GM10266 (cell line): ENCODE data around the gene CACNA1D.

Source experiments
- DNase-seq: peaks from one replicate; pipeline ENCODE4 v3.0.0; 2012; ENCODE audit errors: extremely low spot score
- TF ChIP-seq, protein P1 (sequence below): IDR thresholded peaks from 2 replicates; pipeline ENCODE4 v1.5.1; 2012; ENCODE audit warnings: mild to moderate bottlenecking, low read depth; ENCODE audit not compliant: control insufficient read depth, insufficient read depth; ENCODE audit errors: missing control alignments

CACNA1D gene

DNA sequence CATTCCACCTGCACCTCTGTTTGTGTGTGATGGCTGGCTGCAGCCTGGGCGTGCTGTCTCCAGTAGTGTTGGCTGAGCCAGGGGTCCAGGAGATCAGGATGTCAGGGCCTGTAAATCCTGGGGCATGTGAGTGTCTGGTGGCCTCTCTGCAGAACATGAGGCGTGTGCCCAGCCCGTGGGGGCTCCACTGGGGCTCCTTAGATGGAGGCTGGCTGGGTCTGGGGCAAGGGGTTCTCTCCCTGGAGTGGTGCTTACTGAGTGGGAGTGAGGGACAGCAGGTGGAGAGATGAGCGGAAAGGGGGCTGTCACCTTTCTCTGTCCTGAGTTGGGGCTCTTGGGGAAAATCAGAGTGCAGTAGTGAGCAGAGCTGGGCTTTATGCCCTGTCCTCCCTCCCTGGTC lies 199.6 kb downstream of the CACNA1D start:
- no peak for DNase-seq
- TF ChIP-seq, protein P1, sequence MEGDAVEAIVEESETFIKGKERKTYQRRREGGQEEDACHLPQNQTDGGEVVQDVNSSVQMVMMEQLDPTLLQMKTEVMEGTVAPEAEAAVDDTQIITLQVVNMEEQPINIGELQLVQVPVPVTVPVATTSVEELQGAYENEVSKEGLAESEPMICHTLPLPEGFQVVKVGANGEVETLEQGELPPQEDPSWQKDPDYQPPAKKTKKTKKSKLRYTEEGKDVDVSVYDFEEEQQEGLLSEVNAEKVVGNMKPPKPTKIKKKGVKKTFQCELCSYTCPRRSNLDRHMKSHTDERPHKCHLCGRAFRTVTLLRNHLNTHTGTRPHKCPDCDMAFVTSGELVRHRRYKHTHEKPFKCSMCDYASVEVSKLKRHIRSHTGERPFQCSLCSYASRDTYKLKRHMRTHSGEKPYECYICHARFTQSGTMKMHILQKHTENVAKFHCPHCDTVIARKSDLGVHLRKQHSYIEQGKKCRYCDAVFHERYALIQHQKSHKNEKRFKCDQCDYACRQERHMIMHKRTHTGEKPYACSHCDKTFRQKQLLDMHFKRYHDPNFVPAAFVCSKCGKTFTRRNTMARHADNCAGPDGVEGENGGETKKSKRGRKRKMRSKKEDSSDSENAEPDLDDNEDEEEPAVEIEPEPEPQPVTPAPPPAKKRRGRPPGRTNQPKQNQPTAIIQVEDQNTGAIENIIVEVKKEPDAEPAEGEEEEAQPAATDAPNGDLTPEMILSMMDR, result no peak

DNA sequence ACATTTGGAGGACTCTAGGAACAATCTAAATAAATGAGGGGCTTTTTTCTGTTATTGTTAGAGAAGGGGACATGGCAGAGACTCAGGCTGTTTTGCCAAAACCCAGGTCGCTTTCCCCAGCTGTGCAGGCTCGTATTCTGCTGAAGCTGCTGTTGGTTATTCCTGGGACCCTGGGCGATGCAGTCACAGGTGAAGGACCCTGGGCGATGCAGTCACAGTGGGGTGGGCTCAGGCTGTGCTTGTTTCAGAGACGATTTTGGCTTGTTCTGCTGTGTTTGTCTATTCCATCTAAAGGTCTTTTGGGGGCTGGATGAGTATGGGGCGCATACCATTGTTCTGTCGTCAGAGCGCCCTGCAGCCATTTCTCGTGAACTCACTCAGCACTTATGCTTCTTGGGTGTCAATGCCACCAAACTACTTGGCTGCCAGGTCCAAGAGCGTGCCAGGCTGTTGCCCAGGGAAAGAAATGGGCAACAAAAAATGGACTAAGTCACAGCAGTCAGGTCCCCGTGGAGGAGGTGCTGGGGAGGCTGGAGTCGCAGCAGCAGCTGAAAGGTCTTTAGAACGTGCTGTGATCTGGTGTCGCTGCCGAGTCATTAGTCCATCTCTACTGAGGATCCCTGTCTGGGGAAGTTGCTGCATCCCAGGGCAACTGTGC lies 200.4 kb downstream of the CACNA1D start:
- TF ChIP-seq, protein P1, result no peak
- DNase-seq, result no peak

DNA sequence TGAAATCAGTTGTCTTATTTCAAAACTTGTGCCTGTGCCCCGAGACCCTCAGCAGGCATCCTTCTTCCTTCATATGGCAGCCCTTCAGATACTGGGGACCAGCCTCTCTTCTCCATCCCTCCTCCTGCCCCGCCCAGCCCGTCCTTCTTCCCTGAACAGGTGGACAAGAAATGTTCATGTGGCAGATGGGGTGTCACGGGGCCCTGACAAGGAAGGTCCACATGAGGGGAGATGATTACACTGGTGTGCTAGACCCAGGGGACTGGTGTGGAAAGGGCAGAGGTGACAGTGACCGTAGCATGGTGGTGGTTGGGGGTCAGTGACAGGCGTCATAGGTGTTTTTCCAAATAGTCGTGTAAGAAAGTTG lies 200.9 kb downstream of the CACNA1D start:
- TF ChIP-seq, protein P1, result no peak
- no peak for DNase-seq

DNA sequence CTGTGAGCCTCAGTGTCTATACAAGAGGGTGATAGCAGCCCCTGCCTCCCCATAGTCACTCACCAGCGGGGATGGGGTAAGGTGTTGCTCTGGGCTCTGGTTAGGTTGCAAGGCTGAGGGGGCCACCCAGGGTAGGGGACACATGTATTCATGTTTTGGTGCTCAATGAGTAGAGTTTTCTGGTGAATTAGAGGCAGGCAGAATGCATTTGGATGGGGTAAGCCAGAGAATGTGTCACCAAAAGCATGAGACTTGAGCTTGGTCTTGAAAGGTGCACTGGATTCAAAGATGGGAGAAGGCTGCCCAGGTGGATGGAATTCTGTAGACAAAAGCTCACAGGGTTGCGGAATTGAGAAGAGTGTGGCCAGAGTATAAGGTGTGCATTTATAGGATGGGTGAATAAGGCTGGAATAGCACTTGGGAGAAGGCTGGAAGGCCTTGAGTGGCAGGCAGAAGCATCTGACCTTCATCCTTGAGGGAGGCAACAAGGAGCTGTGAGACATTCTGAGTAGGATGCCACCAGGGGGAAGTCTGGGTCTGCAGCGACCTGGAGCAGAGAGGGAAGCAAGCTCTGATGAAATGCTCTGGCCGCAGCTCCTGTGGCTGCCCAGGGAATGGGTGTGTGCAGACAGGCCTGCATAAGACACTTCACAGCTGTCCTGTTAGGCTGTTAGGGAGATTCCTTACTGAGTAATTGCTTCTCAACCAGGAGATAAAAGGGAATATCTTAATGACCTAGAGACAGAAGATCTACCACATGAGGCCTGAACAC lies 202.2 kb downstream of the CACNA1D start:
- no peak for DNase-seq
- TF ChIP-seq, protein P1, result no peak

DNA sequence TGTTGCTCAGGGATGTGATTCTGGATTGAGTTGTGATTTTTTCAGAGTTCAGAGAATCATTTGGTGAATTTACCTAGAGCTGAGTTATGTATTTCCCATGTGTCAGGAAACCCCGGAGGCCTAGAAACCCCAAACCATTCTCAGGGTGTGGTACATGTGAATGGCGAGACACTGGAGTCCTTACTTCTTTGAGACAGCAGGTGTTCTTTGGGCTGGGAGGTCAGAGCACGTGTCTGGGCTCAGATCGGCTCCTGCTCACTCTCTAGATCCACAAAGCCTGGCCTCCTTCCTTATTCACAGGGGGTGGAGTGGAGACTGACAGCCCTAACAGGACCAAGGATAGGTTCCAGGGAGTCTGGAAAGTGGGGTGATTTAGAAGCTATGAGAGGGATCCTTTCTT lies 206.0 kb downstream of the CACNA1D start:
- DNase-seq, result no peak
- TF ChIP-seq, protein P1, result no peak

DNA sequence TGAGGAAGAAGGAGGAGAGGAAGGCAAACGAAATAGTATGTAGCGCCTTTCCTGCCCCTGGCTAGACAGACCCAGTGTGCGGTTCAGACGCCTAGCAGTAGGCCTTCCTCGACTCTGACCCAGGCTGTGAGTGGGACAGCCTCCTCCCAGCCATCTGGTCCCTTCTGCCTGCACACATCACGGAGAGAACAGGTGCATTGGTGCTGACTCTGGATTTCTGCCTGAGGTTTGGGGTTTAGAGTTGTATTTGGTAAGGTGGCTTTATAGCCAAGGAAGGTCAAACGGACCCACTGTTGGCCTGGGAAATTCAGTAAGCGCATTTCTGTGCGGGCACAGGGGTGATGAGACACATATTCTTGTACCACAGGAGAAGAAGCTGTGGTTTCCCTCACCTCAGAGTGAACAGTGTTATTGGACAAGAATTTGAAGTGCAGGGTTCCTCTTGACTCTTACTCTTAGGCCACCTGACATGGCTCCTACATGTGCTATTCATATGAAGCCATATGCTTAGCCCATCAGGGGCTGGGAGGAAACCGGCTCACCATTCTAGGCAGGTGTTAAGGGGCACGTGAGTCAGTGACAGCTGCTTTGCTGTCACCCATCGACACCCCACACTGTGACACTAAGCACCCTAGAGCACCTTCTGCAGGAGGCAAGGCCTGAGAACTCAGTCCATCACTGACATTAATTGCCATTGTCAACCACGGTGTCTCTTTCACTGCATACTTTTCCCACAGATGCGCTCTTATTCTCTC lies 208.5 kb downstream of the CACNA1D start:
- TF ChIP-seq, protein P1, result no peak

More for the DNA sequence above, 208.5 kb downstream of the CACNA1D start:
- DNase-seq, result no peak
